D721Med (cell line): Measurements from ENCODE around the gene KRTCAP2.
A peak's percentile ranks its signal among the peaks of the same experiment; 100 is the strongest.

Experiments
- DNase-seq: peaks from one replicate; pipeline ENCODE4 v3.0.0; 2011; ENCODE audit warnings: low spot score; ENCODE audit not compliant: insufficient read length
- FAIRE-seq: peaks from 2 replicates; lab custom pipeline; 2011; peaks lifted over from hg19 to GRCh38; lab: Jason Lieb, UNC
- CTCF ChIP-seq: IDR thresholded peaks from 2 replicates; pipeline ENCODE4 v1.5.1; 2012; ENCODE audit warnings: mild to moderate bottlenecking, control low read depth; ENCODE audit not compliant: insufficient read depth; ENCODE audit errors: missing control alignments

The KRTCAP2 gene

GRCh38 chr1:155136748-155137147 is 36.4 kb downstream of the KRTCAP2 start:
- no peak for FAIRE-seq
- no peak for DNase-seq
- no peak for TF ChIP-seq CTCF

- DNase-seq, result peak; percentile 99
- no peak for FAIRE-seq
- TF ChIP-seq CTCF, result no peak
Observed at GRCh38 chr1:155135415-155136028, 37.6 kb downstream of the KRTCAP2 start, which contains the start of gene SLC50A1. SLC50A1 (plus strand) TSS chr1:155135852; CDS start chr1:155135912, 60 bp downstream.

- no peak for FAIRE-seq
- no peak for TF ChIP-seq CTCF
- DNase-seq, result peak; percentile 38
Observed at GRCh38 chr1:155134880-155135414, 38.2 kb downstream of the KRTCAP2 start.

GRCh38 chr1:155134322-155134721 is 38.8 kb downstream of the KRTCAP2 start:
- FAIRE-seq, result no peak
- no peak for DNase-seq
- TF ChIP-seq CTCF, result no peak

- FAIRE-seq, result no peak
- no peak for DNase-seq
- no peak for TF ChIP-seq CTCF
Observed at GRCh38 chr1:155133799-155134281, 39.3 kb downstream of the KRTCAP2 start.

GRCh38 chr1:155131856-155132255 is 41.2 kb downstream of the KRTCAP2 start:
- no peak for TF ChIP-seq CTCF
- no peak for FAIRE-seq
- DNase-seq, result no peak

- TF ChIP-seq CTCF, result no peak
- no peak for FAIRE-seq
- no peak for DNase-seq
Observed at GRCh38 chr1:155131285-155131684, 41.8 kb downstream of the KRTCAP2 start.
